ENCODE data around the gene FSTL4. TPM values are rescaled to one million over a fixed set of nuclear protein-coding genes. Genes with fewer than 3 reads are reported as not detected.

Gene FSTL4
- polyA plus RNA-seq, 1 donor from 2014 or later: 0.57 TPM

- H3K27ac ChIP-seq (ENCODE audit: low read length): no peak overlapping the region
Measured at GRCh38 chr5:133399247-133399891, 213.0 kb downstream of the FSTL4 start.

DNA sequence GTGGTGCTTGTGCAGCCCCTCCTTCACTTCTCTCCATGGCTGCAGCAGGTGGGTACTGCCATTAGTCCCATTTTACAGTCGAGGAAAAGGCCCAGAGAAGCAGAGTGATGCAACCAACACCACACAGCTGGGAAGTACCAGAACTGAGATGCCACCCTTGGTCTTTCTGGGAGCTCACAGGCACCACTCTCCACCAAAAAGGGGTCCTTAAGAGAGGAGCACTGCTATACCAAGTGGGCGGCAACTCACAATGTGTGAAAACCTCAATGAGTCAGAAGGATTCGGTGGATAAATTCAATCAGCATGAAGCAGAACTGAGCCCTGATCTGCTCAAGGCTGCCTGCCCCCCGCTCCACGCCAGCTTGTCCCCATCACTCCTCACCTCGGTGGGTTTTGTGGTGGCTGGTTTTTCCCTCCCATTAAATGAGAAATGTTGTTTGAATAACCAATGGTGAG, 213.7 kb downstream of the FSTL4 start:
- Histone ChIP-seq H3K4me3 (ENCODE audit: low read length) (no peak overlapping the region), H3F3A (ENCODE audit: insufficient read depth, low read length, poor library complexity, severe bottlenecking) (no peaks in the 10 kb centered on the region), H3K79me2 (replicated peaks; ENCODE audit: insufficient read depth, low read length) (no peaks in the 10 kb centered on the region), H3K27ac (ENCODE audit: low read length) (no peak overlapping the region), H3K9ac (ENCODE audit: low read length) (no peak overlapping the region), H2AFZ (ENCODE audit: low read depth, low read length) (no peak overlapping the region), H4K20me1 (ENCODE audit: insufficient read depth) (no peaks in the 10 kb centered on the region), H3K27me3 (ENCODE audit: insufficient read depth, low read depth, low read length) (no peaks in the 10 kb centered on the region), H3K4me2 (ENCODE audit: low read length) (no peak overlapping the region), H3K9me2 (ENCODE audit: insufficient read depth, low read length) (no peaks in the 10 kb centered on the region), H3K9me3 (ENCODE audit: low read length) (no peaks in the 10 kb centered on the region), H3K36me3 (ENCODE audit: insufficient read depth, low read length) (no peaks in the 10 kb centered on the region)
- TF ChIP-seq CTCF (IDR thresholded peaks at IDR 0.05; ENCODE audit: poor library complexity, severe bottlenecking) (no peak), RAD21 (conservative IDR thresholded peaks at IDR 0.05) (no peak), TAF1 (IDR thresholded peaks at IDR 0.05; ENCODE audit: low read depth) (no peak), MXI1 (conservative IDR thresholded peaks at IDR 0.05; ENCODE audit: poor library complexity, severe bottlenecking) (no peak), EZH2 (IDR thresholded peaks at IDR 0.05; ENCODE audit: borderline replicate concordance, insufficient read depth, low read length, poor library complexity, severe bottlenecking) (no peak), EP300 (conservative IDR thresholded peaks at IDR 0.05; ENCODE audit: poor library complexity, severe bottlenecking) (no peak), POLR2AphosphoS5 (IDR thresholded peaks at IDR 0.05) (no peak), SMC3 (conservative IDR thresholded peaks at IDR 0.05; ENCODE audit: poor library complexity) (no peak)

More at GRCh38 chr5:133399247-133399891, 213.0 kb downstream of the FSTL4 start:
- H3K4me3 ChIP-seq (ENCODE audit: low read length): no peak overlapping the region
- no peaks in the 10 kb centered on the region for H3F3A ChIP-seq (ENCODE audit: insufficient read depth, low read length, poor library complexity, severe bottlenecking)
- no peak overlapping the region for H3K9ac ChIP-seq (ENCODE audit: low read length)
- H3K79me2 ChIP-seq (replicated peaks; ENCODE audit: insufficient read depth, low read length): no peaks in the 10 kb centered on the region
- H3K27me3 ChIP-seq (ENCODE audit: insufficient read depth, low read depth, low read length): no peaks in the 10 kb centered on the region
- no peaks in the 10 kb centered on the region for H3K9me2 ChIP-seq (ENCODE audit: insufficient read depth, low read length)
- H3K9me3 ChIP-seq (ENCODE audit: low read length): no peaks in the 10 kb centered on the region
- no peaks in the 10 kb centered on the region for H3K36me3 ChIP-seq (ENCODE audit: insufficient read depth, low read length)
- TF ChIP-seq TAF1 (IDR thresholded peaks at IDR 0.05; ENCODE audit: low read depth): no peak
- no peak for TF ChIP-seq CTCF (IDR thresholded peaks at IDR 0.05; ENCODE audit: poor library complexity, severe bottlenecking)
- no peak for TF ChIP-seq SMC3 (conservative IDR thresholded peaks at IDR 0.05; ENCODE audit: poor library complexity)
- TF ChIP-seq, protein P1, sequence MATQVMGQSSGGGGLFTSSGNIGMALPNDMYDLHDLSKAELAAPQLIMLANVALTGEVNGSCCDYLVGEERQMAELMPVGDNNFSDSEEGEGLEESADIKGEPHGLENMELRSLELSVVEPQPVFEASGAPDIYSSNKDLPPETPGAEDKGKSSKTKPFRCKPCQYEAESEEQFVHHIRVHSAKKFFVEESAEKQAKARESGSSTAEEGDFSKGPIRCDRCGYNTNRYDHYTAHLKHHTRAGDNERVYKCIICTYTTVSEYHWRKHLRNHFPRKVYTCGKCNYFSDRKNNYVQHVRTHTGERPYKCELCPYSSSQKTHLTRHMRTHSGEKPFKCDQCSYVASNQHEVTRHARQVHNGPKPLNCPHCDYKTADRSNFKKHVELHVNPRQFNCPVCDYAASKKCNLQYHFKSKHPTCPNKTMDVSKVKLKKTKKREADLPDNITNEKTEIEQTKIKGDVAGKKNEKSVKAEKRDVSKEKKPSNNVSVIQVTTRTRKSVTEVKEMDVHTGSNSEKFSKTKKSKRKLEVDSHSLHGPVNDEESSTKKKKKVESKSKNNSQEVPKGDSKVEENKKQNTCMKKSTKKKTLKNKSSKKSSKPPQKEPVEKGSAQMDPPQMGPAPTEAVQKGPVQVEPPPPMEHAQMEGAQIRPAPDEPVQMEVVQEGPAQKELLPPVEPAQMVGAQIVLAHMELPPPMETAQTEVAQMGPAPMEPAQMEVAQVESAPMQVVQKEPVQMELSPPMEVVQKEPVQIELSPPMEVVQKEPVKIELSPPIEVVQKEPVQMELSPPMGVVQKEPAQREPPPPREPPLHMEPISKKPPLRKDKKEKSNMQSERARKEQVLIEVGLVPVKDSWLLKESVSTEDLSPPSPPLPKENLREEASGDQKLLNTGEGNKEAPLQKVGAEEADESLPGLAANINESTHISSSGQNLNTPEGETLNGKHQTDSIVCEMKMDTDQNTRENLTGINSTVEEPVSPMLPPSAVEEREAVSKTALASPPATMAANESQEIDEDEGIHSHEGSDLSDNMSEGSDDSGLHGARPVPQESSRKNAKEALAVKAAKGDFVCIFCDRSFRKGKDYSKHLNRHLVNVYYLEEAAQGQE (IDR thresholded peaks at IDR 0.05; ENCODE audit: borderline replicate concordance): no peak
- TF ChIP-seq RAD21 (conservative IDR thresholded peaks at IDR 0.05): no peak
- no peak for TF ChIP-seq EP300 (conservative IDR thresholded peaks at IDR 0.05; ENCODE audit: poor library complexity, severe bottlenecking)
- TF ChIP-seq POLR2AphosphoS5 (IDR thresholded peaks at IDR 0.05): no peak
- no peak for TF ChIP-seq EZH2 (IDR thresholded peaks at IDR 0.05; ENCODE audit: borderline replicate concordance, insufficient read depth, low read length, poor library complexity, severe bottlenecking)
- no peak for TF ChIP-seq MXI1 (conservative IDR thresholded peaks at IDR 0.05; ENCODE audit: poor library complexity, severe bottlenecking)
- no peak overlapping the region for H2AFZ ChIP-seq (ENCODE audit: low read depth, low read length)
- no peak overlapping the region for H3K4me2 ChIP-seq (ENCODE audit: low read length)
- no peaks in the 10 kb centered on the region for H4K20me1 ChIP-seq (ENCODE audit: insufficient read depth)

All from neural cell (in vitro differentiated cells).